AG10803 (cell line): Measurements from ENCODE around the gene CCT5.

Experiments
- DNase-seq: peaks from one replicate; pipeline ENCODE4 v3.0.0; 2010; ENCODE audit warnings: low read depth
- H3K4me3 ChIP-seq: 2 replicates; pipeline ENCODE4 v1.5.1; 2011; ENCODE audit warnings: mild to moderate bottlenecking, low read length, control low read depth
- TF ChIP-seq, protein P1 (sequence below): conservative IDR thresholded peaks from 2 replicates; pipeline ENCODE4 v1.5.1; 2011; ENCODE audit warnings: mild to moderate bottlenecking, low read length, control low read depth, inconsistent platforms

Gene CCT5

GRCh38 chr5:10301266-10301665, 51.2 kb downstream of the CCT5 start:
- TF ChIP-seq, protein P1, sequence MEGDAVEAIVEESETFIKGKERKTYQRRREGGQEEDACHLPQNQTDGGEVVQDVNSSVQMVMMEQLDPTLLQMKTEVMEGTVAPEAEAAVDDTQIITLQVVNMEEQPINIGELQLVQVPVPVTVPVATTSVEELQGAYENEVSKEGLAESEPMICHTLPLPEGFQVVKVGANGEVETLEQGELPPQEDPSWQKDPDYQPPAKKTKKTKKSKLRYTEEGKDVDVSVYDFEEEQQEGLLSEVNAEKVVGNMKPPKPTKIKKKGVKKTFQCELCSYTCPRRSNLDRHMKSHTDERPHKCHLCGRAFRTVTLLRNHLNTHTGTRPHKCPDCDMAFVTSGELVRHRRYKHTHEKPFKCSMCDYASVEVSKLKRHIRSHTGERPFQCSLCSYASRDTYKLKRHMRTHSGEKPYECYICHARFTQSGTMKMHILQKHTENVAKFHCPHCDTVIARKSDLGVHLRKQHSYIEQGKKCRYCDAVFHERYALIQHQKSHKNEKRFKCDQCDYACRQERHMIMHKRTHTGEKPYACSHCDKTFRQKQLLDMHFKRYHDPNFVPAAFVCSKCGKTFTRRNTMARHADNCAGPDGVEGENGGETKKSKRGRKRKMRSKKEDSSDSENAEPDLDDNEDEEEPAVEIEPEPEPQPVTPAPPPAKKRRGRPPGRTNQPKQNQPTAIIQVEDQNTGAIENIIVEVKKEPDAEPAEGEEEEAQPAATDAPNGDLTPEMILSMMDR = no peak

GRCh38 chr5:10301842-10302610, 51.9 kb downstream of the CCT5 start:
- no peak overlapping the region for H3K4me3 ChIP-seq
- TF ChIP-seq, protein P1 = no peak
- no peak for DNase-seq

More at GRCh38 chr5:10301266-10301665, 51.2 kb downstream of the CCT5 start:
- no peak for DNase-seq
- H3K4me3 ChIP-seq = no peak overlapping the region

DNA sequence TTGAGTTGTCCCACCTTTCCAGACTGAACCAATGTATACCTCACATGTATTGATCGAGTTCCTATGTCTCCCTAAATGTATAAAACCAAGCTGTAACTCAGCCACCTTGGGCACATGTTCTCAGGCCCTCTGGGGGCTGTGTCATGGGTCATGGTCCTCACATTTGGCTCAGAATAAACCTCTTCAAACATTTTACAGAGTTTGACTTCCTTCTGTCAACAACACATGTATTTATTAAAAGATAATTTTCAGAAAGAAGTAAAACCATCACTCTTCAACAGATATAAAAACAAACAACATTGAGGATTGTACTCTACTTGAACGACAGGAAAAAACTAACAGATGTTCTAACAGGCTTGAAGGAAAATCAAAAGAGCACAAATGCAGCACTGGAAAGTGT, 53.1 kb downstream of the CCT5 start:
- TF ChIP-seq, protein P1 = no peak
- DNase-seq = no peak
- H3K4me3 ChIP-seq = no peak overlapping the region

GRCh38 chr5:10303699-10304170, 53.7 kb downstream of the CCT5 start:
- no peak for DNase-seq
- H3K4me3 ChIP-seq = no peak overlapping the region
- TF ChIP-seq, protein P1 = no peak

- TF ChIP-seq, protein P1 = no peak
- no peak overlapping the region for H3K4me3 ChIP-seq
- no peak for DNase-seq
Observed at GRCh38 chr5:10304932-10305331, 54.9 kb downstream of the CCT5 start.

DNA sequence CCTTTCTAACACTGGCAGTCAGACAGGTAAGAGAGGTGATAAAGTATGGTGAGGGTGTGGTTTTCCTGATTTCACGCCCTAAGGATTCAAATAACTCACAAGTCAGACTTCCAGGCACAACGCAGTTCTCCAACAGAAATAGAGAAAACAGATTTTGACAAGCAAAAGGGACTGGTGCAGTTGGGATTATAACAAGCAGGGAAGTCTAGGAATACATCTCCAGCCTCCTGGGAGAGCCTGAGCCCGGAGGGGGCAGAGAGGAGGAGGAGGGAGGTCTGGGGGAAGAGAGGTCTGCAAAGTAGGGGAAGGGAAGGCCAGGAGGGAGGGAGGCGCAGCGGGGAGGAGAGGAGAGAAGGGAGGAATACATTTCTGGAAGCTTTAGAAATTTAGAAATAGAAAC, 56.0 kb downstream of the CCT5 start:
- TF ChIP-seq, protein P1 = no peak
- H3K4me3 ChIP-seq = no peak overlapping the region
- no peak for DNase-seq

- H3K4me3 ChIP-seq = peak overlapping the region; percentile 69
- TF ChIP-seq, protein P1 = no peak
- no peak for DNase-seq
Observed at GRCh38 chr5:10306806-10307205, 56.7 kb downstream of the CCT5 start.
